ENCODE data around the gene PIK3IP1. TPM values are rescaled to one million over a fixed set of nuclear protein-coding genes. Genes with fewer than 3 reads are reported as not detected.
A peak's percentile ranks its signal among the peaks of the same experiment; 100 is the strongest.
"Not testable (repeated sequence)": the region's sequence is repeated elsewhere in the genome, so short reads cannot be mapped to it uniquely, and the experiment has no call there.

Gene PIK3IP1
- polyA plus RNA-seq, 1 donor, result 3.3 TPM

DNA sequence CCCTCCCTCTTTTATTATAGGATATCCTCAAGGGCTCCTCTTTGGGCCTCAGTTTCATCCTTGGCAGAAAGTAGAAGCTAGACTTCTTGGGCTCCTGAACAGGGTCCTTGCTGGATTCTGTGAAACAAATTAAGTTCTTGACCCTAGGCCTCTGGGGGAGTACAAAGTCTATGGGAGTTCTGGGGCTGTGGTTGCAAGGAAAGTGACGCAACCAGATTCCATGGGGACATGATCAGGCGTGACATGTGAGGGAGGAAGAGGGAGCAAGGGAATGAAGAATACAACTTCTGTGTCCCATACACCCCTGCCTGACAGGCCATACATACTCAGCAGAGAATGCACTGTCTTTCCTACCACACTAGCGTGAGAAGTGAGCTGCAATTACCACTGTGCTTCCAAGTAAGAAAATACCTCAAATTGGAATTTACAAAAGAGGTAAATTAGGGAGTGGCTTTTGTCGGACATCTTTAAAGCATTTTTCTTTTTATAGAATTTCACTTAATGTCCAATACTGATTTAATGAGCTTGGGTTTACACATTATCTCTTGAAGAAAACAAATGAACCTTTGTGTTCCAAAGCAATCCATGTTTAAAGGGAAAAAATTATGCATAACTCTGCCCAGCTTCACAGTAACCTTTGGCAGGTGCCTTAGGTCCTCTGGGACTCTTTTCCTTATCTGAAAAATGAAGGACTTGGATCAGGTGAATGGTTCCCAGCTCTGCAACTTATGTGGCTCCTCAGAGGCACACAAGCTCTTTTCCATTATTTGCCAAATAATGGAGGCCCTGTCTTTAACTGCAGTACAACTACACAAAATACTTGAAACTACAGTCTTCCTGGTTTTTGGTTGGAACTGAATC is 41.3 kb downstream of the PIK3IP1 start:
- DNase-seq (ENCODE audit: low read depth), result no peak

DNA sequence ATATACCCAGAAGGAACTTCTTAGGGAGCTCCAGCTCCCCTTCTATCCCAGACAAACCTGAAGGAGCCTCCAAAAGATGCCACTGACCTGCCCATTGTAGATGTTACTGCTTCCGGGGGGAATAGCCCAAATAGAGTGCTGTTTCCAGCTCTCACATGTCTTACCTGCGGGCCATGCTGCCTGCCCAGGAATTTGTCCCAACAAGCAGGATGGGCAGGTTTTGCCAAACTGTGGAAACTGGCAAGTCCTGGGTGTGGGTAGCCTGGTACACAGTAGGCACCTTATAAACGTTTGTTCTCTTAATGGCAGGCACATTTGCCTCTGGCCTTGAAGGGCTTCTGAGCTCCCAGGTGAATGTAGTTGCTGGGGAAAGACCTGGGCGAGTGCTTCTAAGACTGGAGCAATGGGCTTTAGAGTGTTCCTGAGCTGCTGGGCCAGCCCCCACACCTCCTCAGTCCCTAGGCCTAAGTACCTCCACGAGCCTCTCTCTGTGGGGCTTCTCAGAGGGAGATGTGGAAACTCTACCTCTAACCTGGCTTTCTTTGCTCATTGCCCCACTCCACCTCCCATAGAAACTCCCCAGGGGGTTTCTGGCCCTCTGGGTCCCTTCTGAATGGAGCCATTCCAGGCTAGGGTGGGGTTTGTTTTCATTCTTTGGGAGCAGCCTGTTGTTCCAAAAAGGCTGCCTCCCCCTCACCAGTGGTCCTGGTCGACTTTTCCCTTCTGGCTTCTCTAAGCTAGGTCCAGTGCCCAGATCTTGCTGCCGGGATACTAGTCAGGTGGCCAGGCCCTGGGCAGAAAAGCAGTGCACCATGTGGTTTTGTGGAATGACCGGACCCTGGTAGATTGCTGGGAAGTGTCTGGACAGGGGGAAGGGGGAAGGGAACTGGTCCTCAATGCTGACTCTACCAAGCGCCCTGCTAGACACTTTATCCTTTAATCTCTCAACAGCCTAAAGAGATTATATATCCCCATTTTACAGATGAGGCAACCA is 43.0 kb downstream of the PIK3IP1 start:
- DNase-seq (ENCODE audit: low read depth), result no peak

DNA sequence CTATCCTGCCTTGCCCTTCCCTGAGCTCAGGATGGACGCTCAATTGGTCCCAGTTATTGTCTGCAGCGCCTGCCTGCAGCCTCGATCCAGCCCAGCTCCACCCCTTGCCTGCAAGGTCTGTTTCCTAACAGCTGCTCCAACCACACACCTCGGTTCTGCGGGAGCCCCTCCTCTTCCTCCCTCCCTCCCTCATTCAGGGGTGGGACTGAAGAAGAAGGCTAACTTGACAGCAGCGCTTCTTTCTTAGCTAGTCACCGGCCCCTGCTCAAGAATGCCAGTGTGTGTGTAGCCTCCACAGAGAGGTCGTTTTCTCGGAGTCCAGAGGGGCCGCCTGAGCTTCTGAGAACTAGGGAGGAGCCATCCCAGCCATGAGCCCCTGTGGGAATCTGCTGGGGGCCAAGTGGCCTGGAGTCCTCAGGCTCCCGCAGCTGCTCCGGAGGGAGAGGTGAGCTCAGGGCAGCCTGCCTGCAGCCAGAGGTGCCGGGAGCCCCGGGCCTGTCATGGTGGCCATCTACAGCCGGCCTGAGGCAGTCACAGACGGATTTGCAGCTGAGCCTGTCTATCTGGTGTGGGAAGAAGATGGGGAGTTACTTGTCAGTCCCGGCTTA is 44.0 kb downstream of the PIK3IP1 start:
- DNase-seq (ENCODE audit: low read depth), result peak; percentile 60

DNA sequence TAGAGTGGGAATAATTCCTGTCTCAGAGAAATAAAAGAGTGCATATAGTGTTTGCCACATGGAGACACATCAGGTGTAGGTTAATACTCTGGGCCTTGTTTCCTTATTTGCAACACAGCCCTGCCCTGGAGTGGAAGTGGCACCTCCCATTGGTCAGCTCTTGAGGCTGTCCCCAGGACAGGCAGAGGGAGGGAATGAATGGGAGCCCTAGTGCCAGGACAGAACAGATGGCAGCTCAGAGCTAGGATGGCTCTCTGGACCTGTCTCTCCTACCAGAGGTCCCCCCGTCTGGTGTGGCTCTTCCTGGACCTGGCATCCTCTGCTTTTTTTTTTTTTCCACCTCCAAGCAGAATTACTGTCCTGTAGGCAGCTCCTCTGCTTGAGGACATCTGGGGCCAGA is 44.6 kb downstream of the PIK3IP1 start:
- no peak for DNase-seq (ENCODE audit: low read depth)

- no peak for DNase-seq (ENCODE audit: low read depth)
These were observed 45.6 kb downstream of the PIK3IP1 start for GRCh38 chr22:31246687-31247086.

- DNase-seq (ENCODE audit: low read depth), result not testable (repeated sequence)
These were observed 46.3 kb downstream of the PIK3IP1 start for GRCh38 chr22:31245998-31246397.

GRCh38 chr22:31244943-31245451 is 47.3 kb downstream of the PIK3IP1 start:
- no peak for DNase-seq (ENCODE audit: low read depth)

GRCh38 chr22:31244046-31244942 is 48.0 kb downstream of the PIK3IP1 start:
- no peak for DNase-seq (ENCODE audit: low read depth)

- DNase-seq (ENCODE audit: low read depth), result no peak
These were observed 48.8 kb downstream of the PIK3IP1 start for GRCh38 chr22:31243339-31244045.

GRCh38 chr22:31241936-31242335 is 50.4 kb downstream of the PIK3IP1 start:
- no peak for DNase-seq (ENCODE audit: low read depth)

DNA sequence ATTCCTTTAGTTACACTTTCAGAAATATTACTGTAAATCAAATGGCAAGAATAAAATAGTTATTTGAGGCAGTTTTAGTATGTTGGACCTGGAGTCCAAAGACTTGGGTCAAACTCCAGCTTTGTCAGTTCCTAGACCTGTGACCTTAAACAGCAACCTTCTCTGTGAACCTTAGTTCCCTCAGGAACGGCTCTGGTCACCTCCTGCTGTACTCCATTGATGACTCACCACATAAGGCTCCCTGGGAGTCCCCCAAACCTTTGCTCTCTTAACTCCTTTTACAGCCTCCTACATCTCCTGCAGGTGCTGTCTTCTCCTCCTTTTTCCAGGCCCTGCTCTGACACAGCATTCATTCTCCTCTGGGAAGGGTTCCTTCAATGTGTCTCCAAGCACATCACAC is 51.1 kb downstream of the PIK3IP1 start:
- DNase-seq (ENCODE audit: low read depth), result no peak

DNA sequence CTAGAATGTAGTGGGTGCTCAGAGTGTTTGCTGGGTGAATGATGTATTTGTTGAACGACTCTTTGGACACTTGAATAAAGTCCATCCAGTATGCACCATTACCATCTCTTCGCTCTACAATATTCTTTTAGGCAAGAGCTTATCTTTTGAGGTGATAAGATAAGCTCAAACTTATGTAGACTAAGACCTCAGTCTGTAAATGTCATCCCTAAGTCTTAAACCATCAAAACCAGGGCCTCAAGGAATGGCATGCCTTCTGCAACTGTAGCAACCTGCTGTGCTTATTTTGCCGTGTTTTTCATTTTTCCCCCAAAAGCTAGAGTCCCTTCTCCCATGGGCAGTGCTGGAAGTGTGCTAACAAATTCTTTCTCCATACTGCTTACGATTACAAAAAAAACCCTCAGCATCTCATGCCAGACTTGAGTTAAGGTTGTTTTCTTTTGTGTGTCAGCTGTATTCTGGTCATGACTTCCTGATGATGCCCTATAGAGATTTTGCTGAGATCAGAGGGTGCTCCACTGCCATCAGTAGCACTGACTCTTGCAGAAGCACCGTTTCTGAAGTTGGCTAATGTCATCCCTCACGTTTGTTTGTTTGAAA is 52.4 kb downstream of the PIK3IP1 start:
- no peak for DNase-seq (ENCODE audit: low read depth)

GRCh38 chr22:31238057-31238456 is 54.2 kb downstream of the PIK3IP1 start:
- no peak for DNase-seq (ENCODE audit: low read depth)

DNA sequence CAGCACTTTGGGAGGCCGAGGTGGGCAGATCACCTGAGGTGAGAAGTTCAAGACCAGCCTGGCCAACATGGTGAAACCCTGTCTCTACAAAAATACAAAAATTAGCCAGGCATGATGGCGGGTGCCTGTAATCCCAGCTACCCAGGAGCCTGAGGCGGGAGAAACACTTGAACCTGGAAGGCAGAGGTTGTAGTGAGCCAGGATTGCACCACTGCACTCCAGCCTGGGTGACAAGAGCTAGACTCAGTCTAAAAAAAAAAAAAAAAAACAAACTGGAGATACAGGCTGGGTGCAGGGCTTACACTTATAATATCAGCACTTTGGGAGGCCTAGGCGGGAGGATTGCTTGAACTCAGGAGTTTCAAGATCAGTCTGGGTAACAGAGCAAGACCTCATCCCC is 56.2 kb downstream of the PIK3IP1 start:
- DNase-seq (ENCODE audit: low read depth), result not testable (repeated sequence)

GRCh38 chr22:31235081-31235480 is 57.2 kb downstream of the PIK3IP1 start:
- no peak for DNase-seq (ENCODE audit: low read depth)

- DNase-seq (ENCODE audit: low read depth), result no peak
These were observed 59.3 kb downstream of the PIK3IP1 start for GRCh38 chr22:31233001-31233400.
